Measurements from ENCODE around the gene C1orf159.

Gene C1orf159

DNA sequence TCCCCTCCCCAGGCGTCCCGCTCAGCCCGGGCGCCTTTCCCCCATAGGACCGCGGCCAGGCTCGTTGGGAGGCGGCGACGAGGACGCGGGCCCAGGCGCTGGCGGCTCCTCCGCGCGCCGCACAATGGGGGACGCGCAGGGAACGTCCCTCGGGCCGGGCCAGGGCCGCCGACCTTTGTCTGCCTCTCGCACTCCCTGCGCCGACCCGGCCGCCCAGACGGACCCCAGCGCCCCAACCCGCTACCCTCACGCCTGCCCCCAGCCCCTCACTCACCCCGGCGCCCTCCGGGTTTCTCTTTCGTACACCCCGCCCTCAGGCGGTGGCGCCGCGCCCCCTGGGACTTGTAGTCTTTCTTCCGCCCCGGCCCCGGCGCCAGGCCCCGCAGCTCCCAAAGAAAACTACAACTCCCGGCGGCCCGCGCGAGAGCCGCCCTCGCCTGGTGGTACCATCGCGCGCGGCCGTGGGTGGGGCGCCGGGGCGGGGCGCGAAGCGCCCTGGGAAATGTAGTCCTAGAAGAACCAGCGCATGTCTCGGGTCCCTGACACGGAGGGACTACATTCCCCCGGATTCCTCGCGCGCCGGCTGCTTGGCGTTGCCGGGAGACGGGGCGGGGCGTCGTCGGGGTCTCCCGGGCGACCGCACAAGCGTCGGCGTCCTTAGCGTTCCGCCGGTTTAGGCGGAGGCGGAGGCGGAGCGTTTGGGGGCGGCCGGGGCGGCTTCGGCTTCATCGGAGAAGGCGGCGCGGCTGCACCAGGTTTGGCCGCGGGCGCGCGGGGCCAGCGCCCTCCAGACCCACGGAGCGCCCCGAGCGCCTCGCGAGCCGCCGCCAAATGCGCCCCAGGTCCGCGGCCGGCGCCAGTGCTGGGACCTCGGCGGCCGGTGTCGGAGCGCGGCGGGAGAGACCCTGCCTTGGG is at the start of gene C1orf159:
Gene C1orf159, minus strand, starts transcription at position 304 of the 915 bp plus-strand sequence. CDS start 24,546 bp downstream, outside the sequence.
- H3K4me3 ChIP-seq (replicated peaks; ENCODE audit: low read depth, low read length) = peak within 1 kb of the TSS; percentile 67
- peak; percentile 98 for DNase-seq (ENCODE audit: low read depth)
- TF ChIP-seq CTCF (IDR thresholded peaks at IDR 0.05; ENCODE audit: low read length, missing control alignments) = no peak

DNA sequence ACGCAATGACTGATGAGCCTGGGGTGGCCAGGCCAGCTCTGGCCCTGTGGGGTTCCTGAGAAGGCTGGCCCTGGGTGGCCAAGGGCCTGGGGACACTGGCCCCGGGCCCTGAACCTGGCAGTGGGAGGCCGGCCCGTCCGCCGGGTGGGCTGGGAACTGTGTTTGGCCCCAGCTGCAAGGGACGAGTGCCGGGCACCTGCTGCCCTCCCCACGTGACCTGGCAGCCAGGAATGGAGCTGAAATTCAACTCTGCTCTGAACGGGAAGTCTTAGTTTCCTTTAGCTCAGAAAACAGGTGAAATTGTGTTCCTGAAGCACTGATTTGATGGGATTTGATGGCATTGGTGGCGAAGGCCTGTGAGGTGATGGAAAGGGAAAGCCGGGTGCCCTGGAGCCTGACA is 49.6 kb upstream of the C1orf159 start:
- DNase-seq (ENCODE audit: low read depth) = no peak
- no peak for TF ChIP-seq CTCF (IDR thresholded peaks at IDR 0.05; ENCODE audit: low read length, missing control alignments)
- no peak overlapping the region for H3K4me3 ChIP-seq (replicated peaks; ENCODE audit: low read depth, low read length)

- TF ChIP-seq CTCF (IDR thresholded peaks at IDR 0.05; ENCODE audit: low read length, missing control alignments) = no peak
- H3K4me3 ChIP-seq (replicated peaks; ENCODE audit: low read depth, low read length) = no peak overlapping the region
- DNase-seq (ENCODE audit: low read depth) = no peak
Observed at GRCh38 chr1:1164701-1165451, 49.0 kb upstream of the C1orf159 start.

- TF ChIP-seq CTCF (IDR thresholded peaks at IDR 0.05; ENCODE audit: low read length, missing control alignments) = no peak
- H3K4me3 ChIP-seq (replicated peaks; ENCODE audit: low read depth, low read length) = no peak overlapping the region
- DNase-seq (ENCODE audit: low read depth) = no peak
Observed at GRCh38 chr1:1164361-1164700, 48.4 kb upstream of the C1orf159 start.

GRCh38 chr1:1163538-1164070 is 47.7 kb upstream of the C1orf159 start:
- no peak for DNase-seq (ENCODE audit: low read depth)
- no peak for TF ChIP-seq CTCF (IDR thresholded peaks at IDR 0.05; ENCODE audit: low read length, missing control alignments)
- H3K4me3 ChIP-seq (replicated peaks; ENCODE audit: low read depth, low read length) = no peak overlapping the region

GRCh38 chr1:1162597-1163537 is 47.0 kb upstream of the C1orf159 start:
- no peak for DNase-seq (ENCODE audit: low read depth)
- no peak overlapping the region for H3K4me3 ChIP-seq (replicated peaks; ENCODE audit: low read depth, low read length)
- no peak for TF ChIP-seq CTCF (IDR thresholded peaks at IDR 0.05; ENCODE audit: low read length, missing control alignments)

All from fibroblast of pulmonary artery (primary cell).